Fibroblast of skin of right biceps (primary cell): ENCODE results near the gene CLOCK.

Experiments
- DNase-seq: peaks from one replicate; pipeline ENCODE4 v3.0.0-alpha.2; 2013

Gene CLOCK

DNA sequence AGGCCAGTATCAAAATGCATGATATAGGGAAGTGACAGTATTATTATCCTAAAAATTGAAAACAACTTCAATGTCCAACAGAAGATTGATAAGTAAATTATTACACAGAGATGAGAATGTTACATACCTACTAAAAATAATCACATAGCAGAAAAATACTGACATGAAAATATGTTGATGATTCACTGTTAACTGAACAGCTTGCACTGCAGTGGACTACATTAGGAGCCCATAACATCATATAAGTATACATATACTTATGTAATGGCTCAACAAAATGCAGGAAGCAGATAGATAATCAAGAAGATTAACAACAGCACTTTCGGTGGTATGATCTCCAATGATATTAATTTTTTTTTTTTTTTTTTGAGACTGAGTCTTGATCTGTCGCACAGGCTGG lies 7.1 kb downstream of the CLOCK start:
- DNase-seq: peak; percentile 39

DNA sequence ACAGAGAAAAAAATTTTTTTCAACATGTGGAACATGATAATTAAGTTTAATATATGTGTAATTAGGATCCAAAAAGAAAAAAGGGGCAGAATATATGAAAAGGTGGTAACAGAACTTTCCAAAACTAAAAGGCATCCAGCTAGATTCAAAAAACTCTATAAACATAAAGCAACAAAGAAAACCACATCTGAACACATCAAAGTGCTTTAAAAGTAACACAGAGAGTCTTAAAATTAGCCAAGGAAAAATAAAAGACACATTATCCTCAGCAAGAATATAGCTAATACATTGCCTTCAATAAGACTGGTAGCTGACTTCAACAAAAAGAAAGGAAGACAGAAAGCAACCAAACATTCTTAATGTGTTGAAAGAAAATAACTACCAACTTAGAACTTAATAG lies 8.2 kb downstream of the CLOCK start:
- DNase-seq: no peak

DNA sequence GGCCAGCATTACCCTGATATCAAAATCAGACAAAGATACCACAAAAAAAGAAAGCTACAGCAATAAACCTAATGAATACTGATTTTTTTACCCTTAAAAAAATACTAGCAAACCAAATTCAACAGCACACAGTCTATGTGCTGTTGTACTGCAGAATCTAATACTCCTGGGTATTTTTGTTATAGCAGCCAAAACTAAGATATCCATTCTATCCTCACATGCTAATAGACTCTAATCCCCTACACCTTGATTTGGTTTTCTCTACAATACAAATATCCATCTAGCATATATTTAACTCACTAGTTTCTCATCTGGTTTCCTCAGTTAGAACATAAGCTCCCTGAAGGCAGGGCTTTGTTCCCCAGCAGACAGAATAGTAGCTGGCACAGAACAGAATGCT lies 12.4 kb downstream of the CLOCK start:
- no peak for DNase-seq

DNA sequence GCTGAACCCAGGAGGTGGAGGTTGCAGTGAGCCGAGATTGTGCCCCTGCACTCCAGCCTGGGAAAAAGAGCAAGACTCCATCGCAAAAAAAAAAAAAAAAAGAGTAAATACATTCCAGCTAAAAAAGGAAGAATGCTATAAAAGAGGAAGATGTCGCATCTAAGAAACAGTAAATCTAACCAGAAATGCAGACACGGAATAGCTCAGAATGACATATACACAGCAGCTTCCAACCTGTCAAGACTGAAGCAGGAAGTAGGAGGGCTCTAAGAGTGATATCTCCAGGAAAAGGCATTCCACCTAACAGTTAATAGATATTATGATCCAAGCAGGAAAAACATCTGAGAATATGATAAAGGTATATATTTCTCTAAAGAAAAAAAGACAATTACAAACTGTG lies 16.0 kb downstream of the CLOCK start:
- no peak for DNase-seq

DNA sequence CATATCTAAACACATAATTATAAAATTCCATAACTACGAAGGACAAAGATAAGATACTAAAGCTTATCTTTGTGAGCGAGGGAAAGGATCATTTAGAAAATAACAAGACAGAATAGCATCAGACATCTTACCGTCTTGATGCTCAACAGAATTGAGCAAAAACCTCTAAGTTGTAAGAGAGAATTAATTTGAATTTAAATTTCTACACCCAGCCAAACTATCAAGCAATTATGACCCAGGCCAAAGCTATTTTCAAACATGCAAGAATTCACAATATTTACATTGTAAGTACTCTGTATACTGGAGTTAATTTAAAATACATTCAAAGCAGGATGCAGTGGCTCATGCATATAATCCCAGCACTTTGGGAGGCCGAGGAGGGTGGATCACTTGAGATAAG lies 16.5 kb downstream of the CLOCK start:
- DNase-seq: no peak

DNA sequence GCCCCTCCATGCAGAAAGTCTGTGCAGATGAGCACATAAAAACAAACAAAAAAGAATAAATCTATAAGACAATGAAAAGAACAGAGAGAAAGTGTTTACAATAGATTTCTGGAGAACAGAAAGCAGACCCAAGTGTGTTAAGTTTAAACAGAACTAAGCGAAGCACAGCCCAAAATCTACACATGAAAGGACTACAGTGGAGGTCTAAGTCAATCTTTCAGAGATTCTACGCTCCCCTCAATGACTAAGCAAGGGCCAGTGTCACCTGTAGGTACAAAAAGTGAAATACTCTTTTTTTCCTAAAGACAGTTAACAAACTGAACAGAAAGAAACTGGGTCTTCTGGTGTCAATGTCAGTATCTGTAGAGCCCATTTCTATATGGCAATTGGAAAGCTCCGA lies 18.2 kb downstream of the CLOCK start:
- no peak for DNase-seq

DNA sequence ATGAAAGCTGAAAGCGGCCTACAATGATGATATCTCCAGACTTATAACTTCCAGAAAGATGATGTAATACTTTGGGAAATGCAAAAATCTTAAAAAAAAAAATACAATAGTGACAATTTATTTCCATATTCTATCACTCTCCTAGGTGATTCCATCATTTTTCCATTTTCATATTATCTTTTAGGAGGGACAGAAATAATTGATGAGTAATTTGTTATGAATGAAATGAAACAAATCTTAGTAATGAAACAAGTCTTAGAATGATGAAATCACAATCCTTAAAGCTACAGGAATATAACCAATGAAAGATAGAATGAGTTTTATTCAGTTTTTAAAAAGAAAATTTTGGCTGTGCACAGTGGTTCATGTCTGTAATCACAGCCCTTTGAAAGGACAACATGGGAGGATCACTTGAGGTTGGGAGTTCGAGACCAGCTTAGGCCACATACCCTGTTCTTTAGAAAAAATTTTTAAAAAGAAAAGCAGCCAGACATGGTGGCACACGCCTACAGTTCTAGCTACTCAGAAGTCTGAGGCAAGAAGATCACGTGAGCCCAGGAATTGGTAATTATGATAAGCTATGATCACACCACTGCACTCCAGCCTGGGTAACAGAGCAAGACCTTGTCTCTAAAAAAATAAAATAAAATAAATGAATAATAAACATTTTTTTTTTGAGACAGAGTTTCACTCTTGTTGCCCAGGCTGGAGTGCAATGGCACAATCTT lies 21.7 kb downstream of the CLOCK start:
- DNase-seq: peak; percentile 56

DNA sequence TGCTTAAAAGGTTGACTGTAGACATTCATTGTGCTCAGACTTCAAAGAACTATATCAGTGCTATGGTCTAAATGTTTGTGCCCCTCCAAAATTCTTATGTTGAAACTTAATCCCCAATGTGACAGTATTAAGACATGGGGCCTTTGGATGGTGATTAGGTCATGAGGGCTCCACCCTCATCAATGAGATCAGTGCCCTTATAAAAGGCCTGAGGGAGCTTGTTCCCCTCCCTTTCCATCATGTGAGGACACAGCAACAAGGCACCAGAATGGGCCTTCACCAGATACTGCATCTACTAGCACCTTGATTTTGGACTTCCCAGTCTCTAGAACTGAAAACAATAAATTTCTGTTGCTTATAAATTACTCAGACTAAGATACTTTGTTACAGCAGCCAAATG lies 28.3 kb downstream of the CLOCK start:
- no peak for DNase-seq

DNA sequence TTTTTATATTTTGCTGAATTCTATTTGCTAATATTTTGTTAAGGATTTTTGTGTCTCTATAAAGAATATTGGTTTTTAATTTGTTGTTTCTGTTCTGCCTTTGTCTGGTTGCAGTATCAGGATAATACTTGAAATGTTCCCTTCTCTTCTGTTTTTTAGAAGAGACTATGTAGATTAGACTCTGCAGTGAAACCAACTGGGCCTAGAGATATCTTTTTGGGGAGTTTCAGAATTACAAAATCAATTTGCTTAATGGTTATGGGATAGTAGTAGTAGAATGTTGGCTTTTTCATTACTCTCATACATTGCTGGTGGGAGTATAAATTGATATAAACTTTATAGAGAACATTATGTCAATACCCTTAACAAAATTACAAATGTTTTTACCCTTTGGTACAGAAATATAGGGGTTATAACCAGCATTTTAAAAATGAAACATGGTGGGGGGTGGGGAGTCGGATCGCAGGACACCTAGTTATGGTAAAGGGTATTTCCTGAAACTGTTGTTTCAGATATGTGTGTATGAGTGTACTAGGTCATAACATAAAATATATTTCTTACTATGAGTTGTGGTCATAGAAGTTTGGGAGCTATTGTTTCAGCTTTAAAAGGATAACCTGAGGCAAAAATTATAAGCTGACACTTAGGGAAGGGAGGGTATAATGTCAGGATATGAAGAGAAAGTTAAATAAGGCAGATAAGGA lies 29.0 kb downstream of the CLOCK start:
- no peak for DNase-seq

DNA sequence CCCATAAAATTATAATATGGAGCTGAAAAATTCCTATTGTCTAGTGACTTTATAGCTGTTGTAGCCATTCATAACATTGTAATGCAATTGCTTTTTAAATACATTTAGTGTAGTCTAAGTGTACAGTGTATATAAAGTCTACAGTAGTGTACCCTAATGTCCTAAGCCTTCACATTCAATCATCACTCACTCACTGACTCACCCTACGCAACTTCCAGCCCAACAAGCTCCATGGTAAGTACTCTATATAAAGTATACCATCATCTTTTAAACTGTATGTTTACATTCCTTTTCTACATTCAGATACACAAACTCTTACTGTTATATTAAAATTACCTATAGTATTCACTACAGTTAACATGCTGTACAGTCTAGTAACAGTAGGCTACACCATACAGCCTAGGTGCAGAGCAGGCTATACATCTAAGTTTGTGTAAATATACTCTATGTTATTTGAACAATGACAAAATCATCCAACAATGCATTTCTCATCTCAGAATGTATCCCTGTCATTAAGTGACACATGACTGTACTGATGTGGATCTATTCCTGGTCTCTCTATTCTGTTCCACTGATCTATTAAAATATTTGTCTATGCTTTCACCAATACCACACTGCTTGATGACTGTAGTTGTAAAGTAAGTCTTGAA lies 33.7 kb downstream of the CLOCK start:
- DNase-seq: peak; percentile 59

DNA sequence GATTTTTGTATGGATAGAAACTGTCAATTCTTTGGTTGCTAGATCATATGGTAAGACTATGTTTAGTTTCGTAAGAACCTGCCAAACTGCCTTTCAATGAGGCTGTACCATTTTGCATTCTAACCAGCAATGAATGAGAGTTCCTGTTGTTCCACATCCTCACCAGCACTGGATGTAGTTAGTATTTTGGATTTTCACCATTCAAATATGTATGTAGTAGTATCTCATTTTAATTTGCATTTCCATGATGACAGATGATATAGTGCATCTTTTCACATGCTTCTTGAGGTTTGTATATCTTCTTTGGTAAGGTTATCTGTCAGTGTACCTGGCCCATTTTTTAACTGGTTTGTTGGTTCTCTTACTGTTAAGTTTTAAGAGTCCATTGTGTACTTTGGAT lies 34.6 kb downstream of the CLOCK start:
- no peak for DNase-seq

DNA sequence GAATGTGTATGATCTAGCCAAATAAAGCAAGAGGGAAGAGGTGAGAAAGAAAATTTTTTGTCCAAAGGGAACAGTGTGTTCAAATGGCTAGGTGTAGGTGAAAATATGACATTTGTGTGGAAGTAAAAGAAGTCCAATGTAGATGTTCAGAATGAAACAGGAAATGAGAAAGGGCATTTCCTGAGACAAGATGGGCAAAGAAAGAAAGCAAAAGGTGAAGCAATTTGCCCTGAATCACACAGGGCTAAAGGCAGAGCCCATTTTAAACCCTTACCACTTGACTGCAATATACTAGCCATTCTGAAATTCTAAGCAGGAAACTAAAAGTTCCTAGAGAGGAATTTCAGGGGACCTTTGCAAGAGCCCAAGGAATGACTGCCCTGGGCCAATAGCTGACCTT lies 36.0 kb downstream of the CLOCK start:
- DNase-seq: no peak

DNA sequence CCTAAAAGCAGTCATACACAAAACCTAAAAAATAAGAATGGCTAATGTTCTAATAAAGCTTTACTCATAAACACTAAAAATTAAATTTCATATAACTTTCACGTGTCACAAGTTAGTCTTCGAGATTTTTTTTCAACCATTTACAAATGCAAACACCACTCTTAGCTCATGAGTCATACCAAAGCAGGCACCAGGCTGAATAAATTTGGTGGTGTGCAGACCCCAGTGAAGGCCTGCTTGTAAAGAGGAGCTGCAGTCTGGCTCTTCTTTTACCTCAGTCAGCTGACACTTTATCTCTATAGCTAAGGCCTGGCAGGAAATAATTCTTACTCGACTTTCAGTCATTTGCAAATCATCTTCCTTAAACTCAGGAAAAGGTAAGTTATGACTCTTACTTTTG lies 37.4 kb downstream of the CLOCK start:
- peak; percentile 30 for DNase-seq

DNA sequence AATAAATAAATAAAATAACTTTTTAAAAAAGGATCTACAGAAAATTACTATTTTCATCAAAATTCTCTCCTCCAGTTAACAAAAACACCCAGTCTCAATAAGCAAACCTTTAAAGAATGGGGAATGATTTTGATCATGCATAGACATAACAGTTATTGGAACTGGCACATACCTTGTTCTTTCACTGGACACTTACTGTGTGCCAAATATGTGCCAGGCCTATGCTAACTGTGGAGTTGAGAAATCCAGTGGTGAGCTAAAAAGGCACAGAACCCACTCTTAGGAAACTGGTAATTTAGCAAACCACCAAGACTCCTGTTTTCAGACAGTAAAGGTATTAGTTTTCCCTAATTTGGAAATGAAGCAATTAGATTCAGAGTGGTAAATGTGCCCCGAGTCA lies 39.1 kb downstream of the CLOCK start:
- DNase-seq: no peak

DNA sequence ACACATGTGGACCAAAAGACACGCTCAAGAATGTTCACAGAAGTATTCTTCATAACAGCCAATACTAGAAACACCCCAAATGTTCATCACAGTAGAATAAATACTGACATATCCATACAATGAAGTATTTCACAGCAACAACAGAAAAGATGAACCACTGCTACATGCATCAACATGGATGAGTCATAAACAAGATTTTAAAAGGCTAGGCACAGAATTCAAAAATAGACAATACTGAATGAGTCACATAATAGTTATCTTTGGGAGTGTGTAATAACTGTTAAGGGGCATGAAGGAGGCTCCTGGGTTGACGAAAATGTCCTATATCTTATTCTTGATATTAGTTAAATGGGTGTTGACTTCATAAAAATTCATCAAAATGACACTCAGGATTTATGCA lies 43.5 kb downstream of the CLOCK start:
- peak; percentile 84 for DNase-seq

DNA sequence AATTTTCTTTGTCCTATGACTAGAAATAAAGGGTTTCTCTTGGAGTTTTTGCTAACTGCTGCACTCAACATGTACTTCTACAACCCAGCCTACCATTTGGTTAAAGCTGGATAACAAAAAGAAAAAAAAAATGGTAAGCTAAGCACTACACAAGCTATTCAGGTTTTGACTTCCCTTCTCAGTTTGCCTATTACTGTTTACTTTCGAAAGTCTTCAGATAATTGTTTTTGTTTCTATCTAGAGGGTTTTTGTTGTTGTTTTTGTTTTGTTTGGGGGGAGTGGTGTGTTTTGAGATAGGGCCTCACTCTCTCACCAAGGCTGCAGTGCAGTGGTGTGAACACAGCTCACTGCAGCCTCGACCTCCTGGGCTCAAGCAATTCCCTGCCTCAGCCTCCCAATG lies 46.6 kb downstream of the CLOCK start:
- no peak for DNase-seq

DNA sequence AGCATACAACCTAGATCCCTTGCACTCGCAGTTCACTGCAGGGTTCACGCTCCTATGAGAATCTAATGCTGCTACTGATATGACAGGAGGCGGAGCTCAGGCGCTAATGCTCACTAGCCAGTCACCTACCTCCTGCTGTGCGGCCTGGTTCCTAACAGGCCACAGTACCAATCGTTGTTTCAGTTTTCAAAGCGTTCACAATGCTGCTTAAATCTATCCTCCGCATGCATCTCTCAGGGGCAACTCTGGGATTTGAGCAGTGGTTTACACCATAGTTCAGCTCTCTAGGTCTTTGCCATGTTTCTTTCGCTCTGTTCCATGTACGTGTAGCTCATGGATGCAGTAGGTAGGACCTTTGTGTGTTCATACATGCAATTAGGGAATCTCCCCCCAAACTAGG lies 47.2 kb downstream of the CLOCK start:
- no peak for DNase-seq

DNA sequence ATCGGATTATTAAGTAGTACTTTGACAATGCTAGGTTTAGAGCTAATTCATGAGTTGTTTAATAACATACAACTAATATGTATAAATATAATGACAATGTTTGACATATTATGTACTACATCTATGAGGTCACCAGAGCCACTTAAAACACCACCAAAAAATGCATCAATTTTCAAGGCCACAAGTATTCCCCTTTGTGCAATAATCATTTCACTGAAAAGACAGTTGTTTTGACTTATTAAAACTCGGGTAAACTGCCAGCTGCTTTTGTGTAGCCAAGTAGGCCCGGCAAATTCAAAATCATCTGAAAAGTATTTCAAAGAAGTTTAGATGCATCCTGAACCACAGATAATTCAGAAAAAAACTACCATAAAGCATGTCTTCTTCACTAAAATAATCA lies 48.7 kb downstream of the CLOCK start:
- no peak for DNase-seq

DNA sequence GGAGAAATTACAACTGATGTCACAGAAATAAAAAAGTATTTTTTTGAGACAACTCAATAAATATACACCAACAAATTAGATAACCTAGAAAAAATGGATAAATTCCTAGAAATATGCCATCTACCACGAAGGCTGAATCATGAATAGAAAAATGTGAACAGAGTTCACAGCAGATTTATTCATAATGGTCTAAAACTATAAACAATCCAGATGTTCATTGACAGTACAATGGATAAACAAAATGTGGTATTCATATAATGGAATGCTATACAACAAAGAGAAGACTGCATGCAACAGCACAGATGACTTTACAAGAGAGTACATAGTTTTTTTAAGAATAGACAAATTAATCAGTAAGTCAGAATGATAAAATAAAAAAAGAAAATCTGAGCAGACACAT lies 55.2 kb downstream of the CLOCK start:
- DNase-seq: peak; percentile 41

DNA sequence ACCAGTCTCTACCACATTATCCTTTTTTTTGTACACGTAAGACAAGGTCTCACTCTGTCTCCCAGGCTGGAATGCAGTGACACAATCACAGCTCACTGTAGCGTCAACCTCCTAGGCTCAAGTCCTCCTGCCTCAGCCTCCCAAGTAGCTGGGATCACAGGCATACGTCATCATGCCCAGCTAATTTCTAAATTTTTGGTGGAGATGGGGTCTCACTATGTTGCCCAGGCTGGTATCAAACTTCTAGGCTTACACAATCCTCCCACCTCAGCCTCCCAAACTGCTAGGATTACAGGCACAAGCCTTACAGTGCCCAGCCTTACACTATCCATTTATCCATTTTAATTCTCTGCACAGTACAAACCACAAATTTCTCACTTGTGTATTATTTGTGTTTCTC lies 58.0 kb downstream of the CLOCK start:
- DNase-seq: no peak

DNA sequence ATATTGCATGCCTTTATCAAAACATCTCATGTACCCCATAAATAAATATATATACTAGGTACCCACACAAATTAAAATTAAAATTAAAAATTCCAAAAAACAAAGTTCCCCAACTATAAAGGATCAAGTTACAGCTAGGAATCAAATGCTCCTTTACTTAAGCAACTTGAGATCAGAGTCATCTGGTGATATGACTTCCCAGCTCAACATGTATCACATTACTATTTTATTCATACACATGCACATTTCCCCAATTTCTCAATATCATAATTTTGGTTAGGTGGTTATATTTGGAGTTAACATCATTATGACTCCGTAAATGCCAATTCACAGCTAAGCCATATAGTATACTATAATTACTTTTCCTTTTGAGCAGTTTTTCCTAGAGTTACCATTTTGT lies 60.9 kb downstream of the CLOCK start:
- DNase-seq: no peak

DNA sequence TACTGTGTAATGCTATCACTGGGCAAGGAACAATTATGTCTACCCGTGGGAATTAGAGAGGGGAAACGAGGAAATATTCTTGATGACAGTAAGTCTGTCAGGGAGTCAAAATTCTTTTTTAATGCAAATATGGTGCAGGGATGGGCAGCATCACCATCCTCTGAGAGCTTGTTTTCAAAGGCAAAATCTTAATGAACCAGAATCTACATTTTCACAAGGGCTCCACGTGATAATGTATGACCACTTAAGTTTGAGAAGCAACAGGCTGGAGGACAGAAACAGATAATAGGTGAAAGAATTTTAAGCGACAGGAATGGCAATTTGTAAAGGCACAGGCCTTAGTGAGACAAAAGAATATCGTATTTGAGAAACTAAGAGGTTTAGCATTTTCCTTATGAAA lies 63.4 kb downstream of the CLOCK start:
- DNase-seq: no peak

DNA sequence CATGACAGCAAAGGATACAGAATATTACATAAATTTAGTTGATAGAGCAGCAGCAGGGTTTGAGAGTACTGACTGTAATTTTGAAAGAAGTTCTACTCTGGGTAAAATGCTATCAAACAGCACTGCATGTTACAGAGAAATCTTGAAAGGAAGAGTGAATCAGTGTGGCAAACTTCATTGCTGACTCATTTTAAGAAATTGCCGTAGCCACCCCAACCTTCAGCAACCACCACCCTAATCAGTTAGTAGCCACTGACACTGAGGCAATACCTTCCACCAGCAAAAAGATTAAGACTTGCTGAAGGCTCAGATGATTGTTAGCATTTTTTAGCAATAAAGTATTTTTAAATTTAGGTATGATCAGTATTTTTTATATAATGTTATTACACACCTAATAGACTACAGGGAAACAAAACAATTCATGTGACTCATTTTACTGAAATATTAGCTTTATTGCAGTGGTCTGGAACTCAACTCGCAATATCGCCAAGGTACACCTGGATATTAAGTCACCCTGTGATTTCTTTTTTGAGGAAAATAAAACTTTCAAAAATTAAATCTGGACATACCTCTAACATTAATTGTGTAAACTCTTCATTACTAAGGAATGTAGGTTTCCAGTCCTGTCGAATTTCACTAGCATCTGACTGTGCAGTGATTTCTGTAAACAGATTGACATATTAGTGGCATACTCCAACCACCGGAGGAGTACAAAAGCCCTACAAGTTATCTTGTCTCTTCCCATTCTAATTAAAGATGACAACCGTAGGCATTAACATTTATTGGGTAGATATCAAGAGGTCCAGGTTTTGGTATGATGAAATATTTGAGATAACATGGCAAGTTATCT lies 71.1 kb downstream of the CLOCK start:
- peak; percentile 79 for DNase-seq
